HG03457 (cell line): ENCODE data around the gene HDAC4.

Experiments used
- ATAC-seq: cut with Tn5 transposase; IDR thresholded peaks from one replicate; pipeline ENCODE4 v1.9.1; 2021; ENCODE audit warnings: moderate number of reproducible peaks; ENCODE audit not compliant: unreplicated experiment

Gene HDAC4

DNA sequence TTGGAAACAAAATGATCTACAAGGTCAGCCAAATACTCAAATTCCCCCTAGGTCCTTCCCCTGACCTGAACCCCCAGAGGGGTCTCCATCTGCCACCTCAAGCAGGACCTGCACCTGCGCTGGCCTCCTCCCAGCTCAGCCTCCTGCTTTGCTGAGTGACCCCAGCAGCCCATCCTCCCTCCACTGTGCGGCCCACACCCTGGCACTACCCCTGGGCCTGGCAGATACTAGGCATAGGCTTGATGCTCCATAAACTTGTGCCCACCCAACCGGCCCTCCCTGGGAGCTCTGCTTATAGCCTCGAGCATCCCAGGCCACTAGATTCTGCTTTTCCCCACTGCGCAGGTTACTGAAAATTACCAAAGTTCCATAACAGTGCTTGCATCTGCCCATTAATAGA is 156.2 kb downstream of the HDAC4 start:
- ATAC-seq, result no peak

GRCh38 chr2:239241431-239241960 is 159.3 kb downstream of the HDAC4 start:
- ATAC-seq, result no peak

GRCh38 chr2:239240414-239240881 is 160.4 kb downstream of the HDAC4 start:
- no peak for ATAC-seq

- no peak for ATAC-seq
Measured at GRCh38 chr2:239239607-239240413, 161.0 kb downstream of the HDAC4 start.

- no peak for ATAC-seq
Measured at GRCh38 chr2:239238839-239239606, 161.8 kb downstream of the HDAC4 start.

GRCh38 chr2:239238381-239238780 is 162.4 kb downstream of the HDAC4 start:
- ATAC-seq, result no peak

- no peak for ATAC-seq
Measured at GRCh38 chr2:239236808-239237205, 164.0 kb downstream of the HDAC4 start.

DNA sequence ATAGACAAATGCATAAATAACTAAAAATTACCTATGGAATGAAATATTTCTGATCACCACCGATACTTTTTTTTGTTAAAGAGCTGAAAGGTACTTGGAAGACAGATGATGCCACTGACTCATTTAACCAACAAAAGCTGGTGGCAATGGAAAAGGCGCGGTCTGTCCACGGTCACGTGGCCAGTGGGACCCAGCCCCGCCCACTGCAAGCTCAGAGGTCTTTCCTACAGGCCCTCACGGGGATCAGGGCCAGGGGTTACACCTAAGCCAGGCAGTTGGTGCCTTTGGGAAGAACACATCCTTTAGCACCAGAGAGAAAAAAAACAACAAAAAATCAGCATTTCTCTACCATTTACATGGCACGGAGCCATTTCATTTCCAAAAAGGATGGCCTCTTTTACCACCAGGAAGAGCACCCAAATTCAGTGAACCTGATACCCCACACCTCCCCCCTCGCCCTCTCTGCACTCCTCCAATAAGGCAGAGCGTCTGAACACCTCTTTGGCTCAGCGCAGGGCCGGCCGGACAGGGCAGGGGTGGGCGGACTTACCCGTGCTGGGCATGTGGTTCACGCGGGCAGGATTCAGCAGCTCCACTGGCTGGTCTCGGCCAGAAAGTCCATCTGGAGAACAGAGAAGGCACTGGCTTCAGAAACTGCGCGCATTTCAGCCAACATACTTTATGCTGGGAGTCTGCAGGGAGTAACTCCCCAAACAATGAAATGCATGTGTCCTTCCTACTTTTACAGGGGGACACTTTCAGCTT is 164.6 kb downstream of the HDAC4 start:
- no peak for ATAC-seq

DNA sequence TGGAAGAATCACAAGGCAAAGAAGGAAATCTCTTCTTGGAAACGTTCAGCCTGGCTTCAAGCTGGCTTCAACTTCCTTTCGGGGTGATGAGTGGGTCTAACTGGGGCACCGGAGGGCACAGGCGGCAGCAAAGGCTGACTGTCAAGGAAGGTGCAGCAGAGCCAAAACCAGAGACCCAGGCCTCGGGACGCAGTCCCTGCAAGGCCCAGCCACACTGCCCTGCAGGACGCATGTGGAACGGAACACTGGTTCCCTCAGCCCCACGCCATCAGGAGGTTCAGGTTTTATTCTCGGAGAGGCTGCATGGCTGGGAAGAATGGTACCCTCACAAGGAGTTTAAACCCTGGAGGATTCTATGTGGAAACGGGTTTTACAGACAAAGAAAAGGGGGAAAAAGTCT is 165.5 kb downstream of the HDAC4 start:
- no peak for ATAC-seq

GRCh38 chr2:239234191-239235175 is 166.3 kb downstream of the HDAC4 start:
- ATAC-seq, result no peak

GRCh38 chr2:239233576-239233975 is 167.2 kb downstream of the HDAC4 start:
- no peak for ATAC-seq

GRCh38 chr2:239232195-239232578 is 168.6 kb downstream of the HDAC4 start:
- no peak for ATAC-seq

- ATAC-seq, result no peak
Measured at GRCh38 chr2:239231231-239232194, 169.3 kb downstream of the HDAC4 start.

DNA sequence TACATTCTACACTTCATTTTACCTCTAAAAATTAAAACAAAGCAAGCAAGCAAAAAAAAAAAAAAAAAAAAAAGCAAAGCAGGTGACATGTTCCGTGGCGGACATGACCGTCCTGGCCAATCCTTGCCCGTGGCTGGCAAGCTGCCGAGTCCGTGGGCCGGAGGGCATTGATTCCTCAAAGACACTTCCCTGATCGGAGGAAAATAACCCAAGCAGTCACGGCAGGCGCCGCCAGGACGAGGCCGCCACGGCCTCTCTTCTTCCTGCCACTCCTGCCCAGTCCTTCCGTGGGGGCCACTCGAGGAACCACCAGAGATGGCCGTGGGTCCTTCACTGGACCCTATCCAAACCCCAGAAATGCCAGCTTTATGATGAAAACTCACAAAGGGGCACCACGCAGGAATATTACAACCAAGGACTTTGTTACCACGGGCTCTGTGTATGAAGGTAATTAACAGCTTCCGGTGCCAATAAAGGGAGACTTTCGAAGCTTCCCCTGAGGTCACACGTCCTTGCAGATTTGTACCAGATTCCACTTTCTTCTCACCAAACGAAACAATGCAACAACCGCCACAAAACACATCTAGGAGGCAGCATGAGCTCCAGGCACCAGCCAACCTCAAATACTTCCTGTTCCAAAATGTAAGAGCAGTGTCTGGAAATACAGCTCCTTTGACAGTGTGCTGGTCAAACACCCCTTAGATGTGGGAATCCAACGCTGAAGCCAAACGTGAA is 170.3 kb downstream of the HDAC4 start:
- no peak for ATAC-seq

DNA sequence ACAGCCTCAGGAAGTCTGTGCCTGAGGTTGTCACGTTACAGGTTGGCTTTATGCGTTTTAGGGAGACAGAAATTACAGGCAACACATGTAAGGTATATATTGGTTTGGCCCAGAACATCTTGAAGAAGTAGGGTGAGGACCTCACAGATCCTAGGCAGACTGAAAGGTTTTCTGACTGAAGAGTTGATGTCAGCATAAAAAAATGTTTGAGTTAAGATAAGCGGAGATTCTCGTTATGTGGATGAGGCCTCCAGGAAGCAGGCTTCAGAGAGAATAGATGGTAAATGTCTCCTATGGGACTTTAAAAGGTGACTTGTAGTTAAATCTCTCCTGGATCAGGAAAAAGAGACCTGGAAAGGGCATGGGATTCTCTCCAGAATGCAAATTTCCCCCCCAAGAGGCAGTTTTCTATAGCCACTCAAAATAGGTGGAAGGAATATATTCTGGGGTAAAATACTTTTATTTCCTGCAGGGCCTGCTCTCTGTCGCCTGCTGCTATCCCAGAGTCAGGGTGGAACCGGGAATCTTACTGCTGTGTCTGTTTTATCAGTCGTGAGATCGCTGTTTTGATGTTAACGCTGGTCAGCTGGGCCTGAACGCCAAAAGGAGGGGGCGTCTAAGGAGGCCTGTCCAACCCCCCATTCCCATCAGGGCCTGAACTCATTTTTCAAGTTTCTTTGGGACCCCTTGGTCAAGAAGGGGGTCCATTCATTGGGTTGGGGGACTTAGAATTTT is 171.1 kb downstream of the HDAC4 start:
- ATAC-seq, result no peak

- no peak for ATAC-seq
Measured at GRCh38 chr2:239227661-239228371, 173.0 kb downstream of the HDAC4 start.
